T-cell (primary cell): ENCODE measurements around the gene EML5. TPM values are rescaled to one million over a fixed set of nuclear protein-coding genes. Genes with fewer than 3 reads are reported as not detected.

Source experiments
- ATAC-seq, 4 experiments: fragments of 200-7000 bp in 3 of 4; fragments of 150-1000 bp in 1 of 4; cut with Tn5 transposase; replicated peaks in 1 of 4; 1 replicate in 3 of 4; 2 replicates in 1 of 4; pipeline ENCODE4 v1.10.0; 2021; ENCODE audit warnings: moderate library complexity in 3 of 4, mild to moderate bottlenecking in 2 of 4, moderate number of reproducible peaks in 1 of 4
- CTCF ChIA-PET, 2 donors: fragments of 300-600 bp; sonication (Branson Sonifier 250); formaldehyde crosslinking; loops; one replicate each; lab custom pipeline; 2022; ENCODE audit warnings: antibody characterized with exemption in 2 of 2; lab: Charles Lee
- POLR2A ChIA-PET, 2 donors: fragments of 300-600 bp; sonication (Branson Sonifier 250); formaldehyde crosslinking; loops; one replicate each; lab custom pipeline; 2022; ENCODE audit warnings: antibody characterized with exemption in 2 of 2; lab: Charles Lee
- DNase-seq, 35 experiments: peaks; one replicate each; pipeline versions ENCODE4 v3.0.0 to v3.0.0-alpha.2; 2013 to 2023
- H3K27ac ChIP-seq: one replicate; pipeline ENCODE4 v1.5.1; 2013; ENCODE audit warnings: low read length
- H3K27me3 ChIP-seq, 2 experiments: replicated peaks in 1 of 2; 1 replicate in 1 of 2; 2 replicates in 1 of 2; pipeline versions ENCODE4 v1.6.1 to v1.7.0; 2013; ENCODE audit warnings: low read length in 1 of 2, mixed read lengths in 1 of 2; ENCODE audit not compliant: control insufficient read depth in 2 of 2, insufficient read depth in 2 of 2; ENCODE audit errors: extremely low read depth in 1 of 2
- H3K36me3 ChIP-seq, 2 donors: 1 replicate in 1 of 2; 2 replicates in 1 of 2; pipeline versions ENCODE4 v1.6.1 to v1.7.0; 2013; ENCODE audit warnings: low read length in 1 of 2; ENCODE audit not compliant: control insufficient read depth in 2 of 2, insufficient read depth in 1 of 2; ENCODE audit errors: extremely low read depth in 1 of 2
- H3K4me1 ChIP-seq, 2 experiments: 1 replicate in 1 of 2; 2 replicates in 1 of 2; pipeline versions ENCODE4 v1.6.1 to v1.7.0; 2013; ENCODE audit warnings: low read length in 2 of 2, mixed read lengths in 1 of 2; ENCODE audit not compliant: insufficient read depth in 2 of 2, control insufficient read depth in 1 of 2; ENCODE audit errors: extremely low read depth in 1 of 2
- H3K4me3 ChIP-seq, 2 donors: 1 replicate in 1 of 2; 2 replicates in 1 of 2; pipeline versions ENCODE4 v1.5.1 to v1.7.0; 2013; ENCODE audit warnings: mild to moderate bottlenecking in 2 of 2, low read length in 1 of 2, moderate library complexity in 1 of 2; ENCODE audit not compliant: control insufficient read depth in 1 of 2; ENCODE audit errors: extremely low read depth in 1 of 2
- H3K9me3 ChIP-seq: 2 replicates; pipeline ENCODE4 v1.7.0; 2013
- H3K27ac Mint-ChIP-seq, 2 donors: one replicate each; pipeline ENCODE4 v1.8.0; 2020 to 2021; ENCODE audit warnings: mild to moderate bottlenecking in 2 of 2, mixed read lengths in 2 of 2
- H3K27me3 Mint-ChIP-seq, 2 donors: one replicate each; pipeline ENCODE4 v1.8.0; 2021 to 2022; ENCODE audit warnings: mixed read lengths in 2 of 2
- H3K36me3 Mint-ChIP-seq: one replicate; pipeline ENCODE4 v1.8.0; 2021; ENCODE audit warnings: mixed read lengths
- H3K4me1 Mint-ChIP-seq, 3 donors: one replicate each; pipeline ENCODE4 v1.8.0; 2020 to 2022; ENCODE audit warnings: mixed read lengths in 3 of 3, mild to moderate bottlenecking in 1 of 3
- H3K4me3 Mint-ChIP-seq, 3 donors: one replicate each; pipeline ENCODE4 v1.8.0; 2020 to 2022; ENCODE audit warnings: mild to moderate bottlenecking in 3 of 3, mixed read lengths in 3 of 3, moderate library complexity in 3 of 3
- H3K9me3 Mint-ChIP-seq, 3 donors: one replicate each; pipeline ENCODE4 v1.8.0; 2020 to 2022; ENCODE audit warnings: mixed read lengths in 3 of 3
- WGBS: methylation state at CpG from one replicate; pipeline ENCODE4 v1.1.5; 2013; ENCODE audit warnings: missing lambda C conversion rate; ENCODE audit not compliant: insufficient coverage; 5-methylcytosine and 5-hydroxymethylcytosine counted together
- total RNA-seq, 35 experiments: library from RNA in 6 of 35; stranded (reverse) in 6 of 35; fragments of 120-200 nt in 1 of 35; gene quantifications; one replicate each; pipeline versions ENCODE4 v1.2.1 to v1.2.4 and lab custom pipeline; 2013 to 2026

EML5 gene
- total RNA-seq, 5 donors from 2014 or later (not counting 1 experiment from before 2014, with no cell fraction given), result 4.0 to 5.5 (median 4.9) TPM

DNA sequence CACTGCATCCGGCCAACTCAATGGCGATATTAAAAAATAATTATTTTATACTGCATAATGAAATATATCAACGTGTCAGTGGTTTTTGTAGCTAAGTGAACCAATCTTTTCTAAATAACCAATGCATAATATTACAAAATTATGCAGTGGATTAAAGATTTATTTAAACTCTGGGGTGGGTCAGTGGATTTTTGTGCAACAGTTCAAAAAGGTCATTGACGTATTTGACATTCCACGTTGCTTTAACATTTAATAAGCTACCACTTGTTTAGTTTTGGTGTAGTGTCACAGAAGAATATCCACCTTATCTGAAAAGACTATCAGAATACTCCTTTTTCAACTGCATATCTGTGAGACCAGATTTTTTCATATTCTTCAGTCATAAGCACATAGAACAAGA lies 227.3 kb downstream of the EML5 start:
- no peak for ATAC-seq
- ChIA-PET POLR2A (interaction anchor here in 1 of 2 donors (0.6 kb wide), 1 partner anchor 1818 kb away, joined by 3 read pairs; no protein-coding TSS in a partner anchor), CTCF (no interaction called here)
- no peak for DNase-seq
- no peaks in the 10 kb centered on the region for H3K9me3 ChIP-seq
- no peak overlapping the region for H3K27ac Mint-ChIP-seq
- H3K27me3 ChIP-seq, result peaks cover 0 to 10% of the 10 kb centered on the region in 2 experiments
- H3K4me1 Mint-ChIP-seq, result peaks cover 25% of the 10 kb centered on the region in 3 donors
- WGBS, result no CpG with 5 or more reads among the region's 5 CpGs
- no peaks in the 10 kb centered on the region for H3K9me3 Mint-ChIP-seq
- peaks cover 0 to 7% of the 10 kb centered on the region in 2 donors for H3K27me3 Mint-ChIP-seq
- no peak overlapping the region for H3K4me3 Mint-ChIP-seq
- H3K36me3 ChIP-seq, result peaks cover 0 to 27% of the 10 kb centered on the region in 2 donors
- no peak overlapping the region for H3K27ac ChIP-seq
- peaks cover 11 to 13% of the 10 kb centered on the region in 2 experiments for H3K4me1 ChIP-seq
- H3K4me3 ChIP-seq, result no peak overlapping the region
- peaks cover 24% of the 10 kb centered on the region for H3K36me3 Mint-ChIP-seq

DNA sequence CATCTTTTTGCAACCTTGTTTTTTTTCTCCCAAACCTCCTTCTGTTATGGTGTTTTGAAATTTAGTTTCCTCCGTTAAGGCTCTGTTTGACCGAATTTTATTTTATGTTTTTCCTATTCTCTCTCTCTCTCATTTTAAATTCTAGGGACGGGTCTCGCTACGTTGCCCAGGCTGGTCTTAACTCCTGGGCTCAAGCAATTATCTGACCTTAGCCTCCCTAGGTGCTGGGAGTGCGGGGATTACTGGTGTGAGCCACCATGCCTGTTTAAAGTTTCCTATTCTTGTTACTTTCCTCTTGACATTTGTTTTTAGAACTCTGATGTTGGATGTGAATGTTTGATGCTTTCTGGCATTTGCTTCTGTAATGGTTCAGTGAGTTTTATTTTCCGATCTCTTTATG lies 228.9 kb downstream of the EML5 start:
- ATAC-seq (no peak), DNase-seq (no peak)
- H3K4me1 ChIP-seq, result peaks cover 11 to 13% of the 10 kb centered on the region in 2 experiments
- WGBS, result 86% methylated on average over 3 of the region's 7 CpGs
- H3K27ac Mint-ChIP-seq, result peak overlapping the region; percentile 75 to 82
- peaks cover 0 to 10% of the 10 kb centered on the region in 2 experiments for H3K27me3 ChIP-seq
- POLR2A ChIA-PET, result no interaction called here
- peaks cover 0 to 7% of the 10 kb centered on the region in 2 donors for H3K27me3 Mint-ChIP-seq
- H3K27ac ChIP-seq, result no peak overlapping the region
- peaks cover 28 to 31% (median 30%) of the 10 kb centered on the region in 3 donors for H3K4me1 Mint-ChIP-seq
- peak overlapping the region; percentile 72 to 93 for H3K4me3 ChIP-seq
- peaks cover 0 to 15% of the 10 kb centered on the region in 2 donors for H3K36me3 ChIP-seq
- peak overlapping the region; percentile 80 to 95 (median 93) for H3K4me3 Mint-ChIP-seq
- H3K9me3 Mint-ChIP-seq, result no peaks in the 10 kb centered on the region
- CTCF ChIA-PET, result interaction anchor here in 1 of 2 donors (0.6 kb wide), 1 partner anchor 184 kb away, joined by 3 read pairs; no protein-coding TSS in a partner anchor
- H3K9me3 ChIP-seq, result no peaks in the 10 kb centered on the region
- peaks cover 10% of the 10 kb centered on the region for H3K36me3 Mint-ChIP-seq

DNA sequence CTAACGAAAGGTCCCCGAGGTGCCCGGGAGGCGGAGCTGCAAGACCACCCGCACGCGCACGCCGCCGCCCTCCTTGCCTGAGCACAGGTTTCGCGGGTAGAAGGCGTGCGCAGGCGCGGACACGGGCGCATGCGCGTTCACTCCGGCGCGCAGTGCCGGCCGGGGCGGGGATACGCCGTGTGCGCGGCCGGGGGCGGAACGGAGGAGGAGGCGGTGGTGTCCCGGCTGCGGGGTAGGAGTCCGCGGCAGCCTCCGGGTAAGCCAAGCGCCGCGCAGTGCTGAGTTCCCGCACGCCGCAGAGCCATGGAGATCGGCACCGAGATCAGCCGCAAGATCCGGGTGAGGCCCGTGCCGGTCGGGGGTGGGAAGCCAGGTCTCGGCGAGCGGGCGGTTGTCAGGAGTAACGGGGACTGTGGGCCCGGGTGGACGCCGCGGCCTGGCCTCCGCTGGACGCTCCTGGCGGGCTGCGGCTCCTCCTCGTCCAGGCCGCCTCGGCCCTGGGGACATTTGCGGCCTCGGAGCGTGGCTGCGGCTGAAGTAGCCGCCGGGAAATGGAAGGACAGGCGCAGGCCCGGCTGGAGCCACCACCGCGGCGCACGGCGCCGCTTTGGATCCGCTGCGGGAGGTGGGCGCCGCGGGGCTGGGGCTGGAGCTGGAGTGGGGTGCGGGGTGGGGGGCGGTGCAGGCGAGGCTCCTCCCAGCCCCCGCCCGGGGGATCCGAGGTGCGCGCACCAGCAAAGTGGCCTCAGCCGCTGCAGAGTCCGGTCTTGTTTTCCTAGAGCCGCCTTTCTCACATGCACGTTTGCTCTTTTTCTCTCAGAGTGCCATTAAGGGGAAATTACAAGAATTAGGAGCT lies 229.7 kb downstream of the EML5 start, which contains the start of gene ZC3H14:
Gene ZC3H14, plus strand, starts transcription at position 207 of the 856 bp plus-strand sequence. Its CDS starts 97 bp downstream, at position 304.
- Mint-ChIP-seq H3K36me3 (peaks cover 4% of the 10 kb centered on the region), H3K4me1 (peaks cover 30 to 32% (median 31%) of the 10 kb centered on the region in 3 donors), H3K9me3 (no peaks in the 10 kb centered on the region), H3K4me3 (peak within 1 kb of the TSS; percentile 80 to 95 (median 93)), H3K27ac (peak within 1 kb of the TSS; percentile 78 to 85), H3K27me3 (peaks cover 0 to 7% of the 10 kb centered on the region in 2 donors)
- under 1% methylated on average over 92 of the region's 99 CpGs for WGBS
- peak; percentile 68 to 94 (median 81) for DNase-seq
- ATAC-seq, result peak; percentile 97 to 98 (median 98)
- ChIA-PET POLR2A (interaction anchor here in 1 of 2 donors (0.6 kb wide), 1 partner anchor 24 kb away, joined by 4 read pairs; no protein-coding TSS in a partner anchor), CTCF (interaction anchor here in 1 of 2 donors (0.6 kb wide), 1 partner anchor 183 kb away, joined by 3 read pairs; no protein-coding TSS in a partner anchor)
- Histone ChIP-seq H3K27me3 (peaks cover 0 to 10% of the 10 kb centered on the region in 2 experiments), H3K9me3 (no peaks in the 10 kb centered on the region), H3K36me3 (peaks cover 0 to 7% of the 10 kb centered on the region in 2 donors), H3K4me3 (peak within 1 kb of the TSS; percentile 72 to 93), H3K27ac (peak within 1 kb of the TSS; percentile 36), H3K4me1 (peaks cover 11 to 13% of the 10 kb centered on the region in 2 experiments)

DNA sequence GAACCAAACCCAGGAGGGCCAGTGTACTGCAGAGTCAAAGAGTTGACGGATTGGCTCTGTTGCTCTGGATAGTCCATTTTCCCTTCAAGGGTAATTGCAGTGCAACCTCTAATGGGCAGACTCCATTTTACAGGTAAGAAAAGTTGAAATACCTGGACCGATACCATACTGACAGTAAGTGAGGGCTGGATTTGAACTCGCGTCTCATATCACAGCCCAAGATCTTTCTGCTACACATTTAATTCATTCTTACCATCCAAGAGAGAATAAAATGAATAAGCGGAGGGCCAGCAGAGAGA lies 230.3 kb downstream of the EML5 start:
- Mint-ChIP-seq H3K27me3 (peaks cover 0 to 10% of the 10 kb centered on the region in 2 donors), H3K4me1 (peaks cover 35 to 37% (median 36%) of the 10 kb centered on the region in 3 donors), H3K4me3 (peak overlapping the region; percentile 80 to 95 (median 93)), H3K27ac (peak overlapping the region; percentile 61 to 78), H3K36me3 (no peaks in the 10 kb centered on the region), H3K9me3 (no peaks in the 10 kb centered on the region)
- POLR2A ChIA-PET, result no interaction called here
- DNase-seq (no peak), ATAC-seq (no peak)
- Histone ChIP-seq H3K4me3 (peak overlapping the region; percentile 72 to 93), H3K9me3 (no peaks in the 10 kb centered on the region), H3K36me3 (peaks cover 0 to 3% of the 10 kb centered on the region in 2 donors), H3K27me3 (peaks cover 0 to 12% of the 10 kb centered on the region in 2 experiments), H3K4me1 (peaks cover 13 to 17% of the 10 kb centered on the region in 2 experiments), H3K27ac (no peak overlapping the region)
- CTCF ChIA-PET, result no interaction called here
- WGBS, result 46% methylated on average over 4 of the region's 5 CpGs

Other genes starting within 250 kb of the EML5 start
- gene PTPN21, start 237.9 kb downstream of the EML5 start, total RNA-seq, result under 1 TPM in 3 of 5 donors, not detected in 2; 0.07 to 0.60 (median 0.18) TPM
- 10 to 100 TPM; 32.2 to 50.6 (median 40.1) TPM for gene ZC3H14, start 229.9 kb downstream of the EML5 start, total RNA-seq
- 1 to 10 TPM in 4 of 5 donors, under 1 TPM in 1; 0.75 to 2.7 (median 2.1) TPM for gene TTC8, start 31.7 kb upstream of the EML5 start, total RNA-seq